HepG2 (cell line): ENCODE results near the gene MFN2. TPM values are rescaled to one million over a fixed set of nuclear protein-coding genes. Genes with fewer than 3 reads are reported as not detected.

Source experiments
- ATAC-seq: fragments of 200-7000 bp; cut with Tn5 transposase; 3 replicates; pipeline ENCODE4 v1.9.1; 2020; ENCODE audit warnings: mild to moderate bottlenecking, moderate library complexity
- BruUV-seq: library from RNA; stranded (reverse); fragments of 400-500 nt; replicated peaks from 2 replicates; lab custom pipeline; 2021; lab: Mats Ljungman, UMichigan
- CTCF ChIA-PET: fragments of 300-600 bp; formaldehyde crosslinking; extraction: SDS; loops from one replicate; lab custom pipeline; 2021; ENCODE audit warnings: low total read pairs, inconsistent platforms, low intra/inter-chr PET ratio; lab: Yijun Ruan, JAX
- POLR2A ChIA-PET: fragments of 350-600 bp; sonication (Branson Sonifier 250); formaldehyde crosslinking; loops from one replicate; lab custom pipeline; 2020; ENCODE audit warnings: antibody characterized with exemption, inconsistent platforms; lab: Yijun Ruan, JAX
- DNase-seq: peaks from one replicate; pipeline ENCODE4 v3.0.0-alpha.2; 2015; ENCODE audit warnings: low spot score
- FAIRE-seq: peaks from 3 replicates; lab custom pipeline; 2011; peaks lifted over from hg19 to GRCh38; lab: Jason Lieb, UNC
- H2AFZ ChIP-seq: one replicate; pipeline ENCODE4 v1.6.1; 2011; ENCODE audit warnings: low read length, inconsistent platforms
- H3K27ac ChIP-seq: fragments of 300-600 bp; 3 replicates; pipeline ENCODE4 v1.8.0; 2011; ENCODE audit warnings: mixed run types, mild to moderate bottlenecking, mixed read lengths, low read length, inconsistent platforms; ENCODE audit not compliant: insufficient read depth; ENCODE audit errors: extremely low read length
- H3K27me3 ChIP-seq, 2 experiments: fragments of 200-600 bp in 1 of 2; 2 replicates in 1 of 2; 3 replicates in 1 of 2; pipeline versions ENCODE4 v1.6.0 to v1.8.0; 2011; ENCODE audit warnings: low read length in 2 of 2, mild to moderate bottlenecking in 2 of 2, moderate library complexity in 2 of 2, inconsistent platforms in 1 of 2; ENCODE audit not compliant: insufficient read depth in 2 of 2, control insufficient read depth in 1 of 2
- H3K36me3 ChIP-seq, 2 experiments: fragments of 200-600 bp in 1 of 2; replicated peaks in 1 of 2; 2 replicates in 1 of 2; 3 replicates in 1 of 2; pipeline versions ENCODE4 v1.5.1 to v1.8.0; 2011; ENCODE audit warnings: low read length in 2 of 2, inconsistent platforms in 1 of 2; ENCODE audit not compliant: insufficient read depth in 2 of 2, control insufficient read depth in 1 of 2
- H3K4me1 ChIP-seq: 2 replicates; pipeline ENCODE4 v1.5.1; 2012; ENCODE audit warnings: low read length, inconsistent platforms; ENCODE audit not compliant: insufficient read depth
- H3K4me2 ChIP-seq: 2 replicates; pipeline ENCODE4 v1.6.0; 2011; ENCODE audit warnings: low read depth, low read length, inconsistent platforms
- H3K4me3 ChIP-seq, 3 experiments: fragments of 200-600 bp in 1 of 3; sonication (generic), shearing (Covaris generic) in 1 of 3; replicated peaks in 1 of 3; 2 replicates each; pipeline ENCODE4 v1.5.1; 2011 to 2016; ENCODE audit warnings: low read length in 3 of 3, inconsistent platforms in 2 of 3, low read depth in 2 of 3, mild to moderate bottlenecking in 2 of 3, control low read depth in 1 of 3, mixed read lengths in 1 of 3; ENCODE audit not compliant: insufficient read depth in 1 of 3
- H3K79me2 ChIP-seq: one replicate; pipeline ENCODE4 v1.6.1; 2011; ENCODE audit warnings: low read length, inconsistent platforms; ENCODE audit not compliant: insufficient read depth
- H3K9ac ChIP-seq: 2 replicates; pipeline ENCODE4 v1.6.0; 2011; ENCODE audit warnings: mild to moderate bottlenecking, low read depth, low read length, inconsistent platforms; ENCODE audit not compliant: insufficient read depth
- H3K9me3 ChIP-seq: 2 replicates; pipeline ENCODE4 v1.5.1; 2012; ENCODE audit warnings: mild to moderate bottlenecking, low read length
- H4K20me1 ChIP-seq: 2 replicates; pipeline ENCODE4 v1.6.0; 2011; ENCODE audit warnings: inconsistent platforms, mild to moderate bottlenecking, low read length, moderate library complexity; ENCODE audit not compliant: insufficient read depth
- AKNA ChIP-seq: sonication (generic); formaldehyde crosslinking; IDR thresholded peaks from 2 replicates; pipeline ENCODE4 v1.4.0; 2020; ENCODE audit warnings: missing genetic modification reagents, borderline replicate concordance
- HMG20A ChIP-seq: IDR thresholded peaks from 2 replicates; pipeline ENCODE4 v1.6.1; 2016; ENCODE audit warnings: borderline replicate concordance
- JARID2 ChIP-seq: sonication (generic); formaldehyde crosslinking; IDR thresholded peaks from 2 replicates; pipeline ENCODE4 v1.8.1; 2023; ENCODE audit warnings: missing genetic modification reagents, inconsistent platforms; ENCODE audit not compliant: insufficient replicate concordance
- SP140L ChIP-seq: sonication (generic); formaldehyde crosslinking; IDR thresholded peaks from 2 replicates; pipeline ENCODE4 v1.4.0; 2020; ENCODE audit warnings: missing genetic modification reagents, borderline replicate concordance
- SP2 ChIP-seq: sonication (generic); formaldehyde crosslinking; IDR thresholded peaks from 2 replicates; pipeline ENCODE4 v1.5.1; 2020; ENCODE audit warnings: mild to moderate bottlenecking, missing genetic modification reagents
- ZHX2 ChIP-seq, 2 experiments: sonication (generic) in 1 of 2; formaldehyde crosslinking in 1 of 2; IDR thresholded peaks; 2 replicates each; pipeline versions ENCODE4 v1.6.1 to v1.9.0; 2014 to 2022; ENCODE audit warnings: antibody characterized with exemption in 1 of 2, borderline replicate concordance in 1 of 2, inconsistent platforms in 1 of 2, low read depth in 1 of 2, missing genetic modification reagents in 1 of 2
- ZNF136 ChIP-seq: sonication (generic); formaldehyde crosslinking; IDR thresholded peaks from 2 replicates; pipeline ENCODE4 v1.8.1; 2022; ENCODE audit warnings: low read depth, mild to moderate bottlenecking, moderate library complexity, missing genetic modification reagents
- ZNF367 ChIP-seq: sonication (generic); formaldehyde crosslinking; IDR thresholded peaks from 2 replicates; pipeline ENCODE4 v1.4.0; 2020; ENCODE audit warnings: missing genetic modification reagents, borderline replicate concordance
- ZNF468 ChIP-seq: sonication (generic); formaldehyde crosslinking; IDR thresholded peaks from 2 replicates; pipeline ENCODE4 v1.8.0; 2022; ENCODE audit warnings: mild to moderate bottlenecking, moderate library complexity, missing genetic modification reagents
- ZNF614 ChIP-seq: IDR thresholded peaks from 2 replicates; pipeline ENCODE4 v1.6.1; 2018; ENCODE audit warnings: missing biosample characterization, missing genetic modification reagents, inconsistent platforms, borderline replicate concordance
- WGBS: methylation state at CpG from one replicate; pipeline ENCODE4 v1.1.6; 2017; ENCODE audit warnings: low lambda C conversion rate; 5-methylcytosine and 5-hydroxymethylcytosine counted together
- in situ Hi-C: cut with HindIII; loops from 2 replicates; pipeline ENCODE4 v1.10.0; 2017; ENCODE audit warnings: low pct_unique_long_range_greater_than_20kb; ENCODE audit not compliant: extremely low pct_ligation_motif_present
- intact Hi-C: fragments of 100-400 bp; cut with micrococcal nuclease; formaldehyde crosslinking; loops from one replicate; pipeline ENCODE4 v1.10.0; 2022; ENCODE audit not compliant: unreplicated experiment
- polyA plus RNA-seq, 8 experiments: library from polyadenylated mRNA; depleted of rRNA in 3 of 8; stranded (reverse) in 7 of 8; unstranded in 1 of 8; fragments of >200 nt; fragmentation: Illumina TruSeq in 4 of 8; extraction: Trizol in 4 of 8; gene quantifications; 2 replicates each; pipeline versions ENCODE4 v1.2.1 to v1.2.3, GENCODE V29; 2011 to 2016; ENCODE audit warnings: low read depth in 4 of 8, missing spikeins in 1 of 8, mixed read lengths in 1 of 8; ENCODE audit not compliant: insufficient read depth in 1 of 8
- total RNA-seq, 5 experiments: library from RNA; depleted of rRNA; stranded (reverse); fragments of >200 nt; fragmentation: Illumina TruSeq; extraction: Trizol; gene quantifications; 2 replicates each; pipeline ENCODE4 v1.2.3, GENCODE V29; 2016; ENCODE audit warnings: low read depth in 1 of 5

Gene MFN2
- total and polyA plus RNA-seq, 2 of the 13 experiments (the other 11 are each of a cell fraction or from before 2014, with no cell fraction given), result 38.7 to 60.9 TPM

GRCh38 chr1:11931845-11932244, 48.4 kb upstream of the MFN2 start:
- in situ Hi-C loops, result no loop called here
- H3K36me3 ChIP-seq, result no peaks in the 10 kb centered on the region
- peaks cover 22% of the 10 kb centered on the region for H3K79me2 ChIP-seq
- no peak overlapping the region for H3K27ac ChIP-seq
- no peak overlapping the region for H3K4me3 ChIP-seq
- no TSS peak for BruUV-seq
- DNase-seq (no peak), FAIRE-seq (no peak), ATAC-seq (no peak)
- POLR2A ChIA-PET, result interaction anchor here (0.6 to 9.1 kb wide), 2 partner anchors 20 to 22 kb away, joined by 3 to 178 read pairs; no protein-coding TSS in a partner anchor
- H3K9me3 ChIP-seq, result no peaks in the 10 kb centered on the region
- H4K20me1 ChIP-seq, result no peaks in the 10 kb centered on the region
- H3K9ac ChIP-seq, result no peak overlapping the region
- CTCF ChIA-PET, result no interaction called here
- H3K4me1 ChIP-seq, result peaks cover 74% of the 10 kb centered on the region
- TF ChIP-seq JARID2 (no peak), ZNF468 (CRISPR knock-in tag) (no peak), SP140L (CRISPR knock-in tag) (no peak), SP2 (no peak), HMG20A (CRISPR knock-in tag) (no peak), ZNF367 (CRISPR knock-in tag) (no peak), AKNA (CRISPR knock-in tag) (no peak), ZNF614 (CRISPR knock-in tag) (no peak), ZNF136 (CRISPR knock-in tag) (no peak), ZHX2 (IDR thresholded peaks at IDR 0.05; ENCODE audit: low read depth) (no peak), ZHX2 (CRISPR knock-in tag; IDR thresholded peaks at IDR 0.05; ENCODE audit: borderline replicate concordance) (no peak)
- whole genome bisulfite sequencing, result 82% methylated on average over 10 of the region's 10 CpGs
- intact Hi-C loops, result no loop called here
- H3K4me2 ChIP-seq, result no peak overlapping the region
- no peak overlapping the region for H2AFZ ChIP-seq
- H3K27me3 ChIP-seq, result no peaks in the 10 kb centered on the region; a peak in 1 of 5 replicates
